ENCODE results near the gene PTPN5. TPM values are rescaled to one million over a fixed set of nuclear protein-coding genes. Genes with fewer than 3 reads are reported as not detected.
"Not testable (repeated sequence)": the region's sequence is repeated elsewhere in the genome, so short reads cannot be mapped to it uniquely, and the experiment has no call there.

Gene PTPN5
- total RNA-seq, 2 donors from 2014 or later: not detected

GRCh38 chr11:18681949-18682348 lies 109.6 kb downstream of the PTPN5 start:
- not testable (repeated sequence) for H3K36me3 Mint-ChIP-seq (ENCODE audit: low read depth); H3K27me3 Mint-ChIP-seq; H3K9me3 Mint-ChIP-seq; ATAC-seq (replicated peaks); H3K27ac Mint-ChIP-seq; H3K4me1 Mint-ChIP-seq; H3K4me3 Mint-ChIP-seq

Other genes starting within 250 kb of the PTPN5 start
- gene UEVLD, start 203.1 kb downstream of the PTPN5 start, total RNA-seq: 10 to 100 TPM; 24.4 to 25.2 TPM
- gene MISFA, start 192.0 kb downstream of the PTPN5 start, total RNA-seq: 1 to 10 TPM; 2.5 to 4.9 TPM
- gene SPTY2D1, start 157.5 kb downstream of the PTPN5 start, total RNA-seq: 10 to 100 TPM; 33.8 to 34.5 TPM
- gene TMEM86A, start 93.0 kb downstream of the PTPN5 start, total RNA-seq: under 1 TPM; 0.24 to 0.40 TPM
- 1 to 10 TPM in 1 of 2 donors, not detected in 1; 1.4 TPM for gene IGSF22, start 65.6 kb downstream of the PTPN5 start, total RNA-seq
- not detected for gene MRGPRX1, start 147.6 kb upstream of the PTPN5 start, total RNA-seq